ENCODE results near the gene GALNT18.

GRCh38 chr11:11628651-11629050, 6.8 kb upstream of the GALNT18 start:
- TF ChIP-seq CTCF (tag by site-specific recombination; IDR thresholded peaks at IDR 0.05) (no peak), ZNF114 (tag by site-specific recombination; IDR thresholded peaks at IDR 0.05) (no peak), ZFP41 (tag by site-specific recombination; IDR thresholded peaks at IDR 0.05; ENCODE audit: borderline replicate concordance) (no peak), ZIC2 (tag by site-specific recombination; IDR thresholded peaks at IDR 0.05) (no peak), ZNF654 (tag by site-specific recombination; IDR thresholded peaks at IDR 0.05; ENCODE audit: low read depth) (no peak), MZF1 (tag by site-specific recombination; IDR thresholded peaks at IDR 0.05; ENCODE audit: borderline replicate concordance) (no peak), PATZ1 (tag by site-specific recombination; IDR thresholded peaks at IDR 0.05) (no peak), ZNF10 (tag by site-specific recombination; IDR thresholded peaks at IDR 0.05) (no peak), ZNF280C (tag by site-specific recombination; IDR thresholded peaks at IDR 0.05) (no peak)
